Measurements from ENCODE around the gene AP2S1. TPM values are rescaled to one million over a fixed set of nuclear protein-coding genes. Genes with fewer than 3 reads are reported as not detected.
"Not testable (repeated sequence)": the region's sequence is repeated elsewhere in the genome, so short reads cannot be mapped to it uniquely, and the experiment has no call there.

The AP2S1 gene
- total RNA-seq, 1 experiment from 2014 or later: 175 TPM

GRCh38 chr19:46868025-46868802 is 17.6 kb upstream of the AP2S1 start:
- no peak for DNase-seq (ENCODE audit: low read depth)

DNA sequence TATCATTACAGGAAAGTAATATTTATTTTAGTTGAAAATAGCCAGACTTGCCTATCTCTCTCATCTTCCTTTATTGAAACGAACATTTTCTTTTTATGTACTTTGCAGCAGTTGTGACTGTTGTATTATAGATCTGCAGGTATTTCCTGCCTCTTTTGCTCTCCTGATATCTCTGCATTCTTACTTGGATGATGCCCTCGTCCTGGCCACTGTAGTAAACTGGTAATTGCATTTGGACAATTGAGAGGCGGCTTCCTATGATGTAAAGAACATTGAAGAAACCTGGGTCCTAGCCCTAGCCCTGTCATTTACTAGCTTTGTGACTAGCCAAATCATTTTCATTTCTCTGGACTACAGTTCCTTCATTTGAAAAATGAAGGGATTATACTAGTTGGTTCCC is 16.5 kb upstream of the AP2S1 start:
- no peak for DNase-seq (ENCODE audit: low read depth)

GRCh38 chr19:46866407-46867136 is 15.9 kb upstream of the AP2S1 start:
- DNase-seq (ENCODE audit: low read depth): no peak

DNA sequence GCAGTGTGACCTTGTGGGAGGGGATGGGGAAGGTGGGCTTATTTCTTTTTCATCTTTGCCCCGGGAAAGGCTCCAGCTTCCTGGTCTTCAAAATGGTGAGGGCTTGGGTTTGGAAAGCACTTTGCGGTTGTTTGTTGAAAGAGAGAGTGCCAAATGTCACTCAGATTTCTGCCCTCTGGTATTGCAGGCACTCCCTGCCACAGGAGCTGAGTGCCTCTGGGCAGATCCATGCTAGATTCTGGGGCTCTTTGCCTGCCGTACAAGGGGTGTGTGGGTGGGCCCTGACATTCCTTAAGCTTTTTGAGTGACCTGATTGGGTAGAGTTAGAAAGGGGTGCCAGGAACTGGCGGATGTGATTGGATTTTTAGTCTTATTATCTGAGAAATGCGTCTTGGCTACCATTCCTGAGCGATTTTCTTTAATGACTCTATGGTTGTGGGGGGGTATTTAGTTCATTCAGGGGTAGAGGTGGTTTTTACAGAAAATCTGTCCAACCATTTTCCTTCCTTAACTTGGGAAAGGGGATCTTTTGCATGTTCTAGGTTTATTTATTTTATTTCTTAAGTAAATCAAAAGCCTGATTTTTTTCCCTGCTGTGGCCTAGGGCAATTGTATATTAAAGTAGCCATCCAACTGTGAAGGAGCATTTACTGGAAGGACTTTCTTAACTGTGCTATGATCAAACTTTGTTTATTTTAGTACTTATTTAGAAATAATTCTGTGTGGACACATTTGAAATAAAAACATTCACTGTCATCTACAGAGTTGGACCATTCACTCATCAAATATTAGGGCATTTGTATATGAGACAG is 13.4 kb upstream of the AP2S1 start:
- peak; percentile 62 for DNase-seq (ENCODE audit: low read depth)

DNA sequence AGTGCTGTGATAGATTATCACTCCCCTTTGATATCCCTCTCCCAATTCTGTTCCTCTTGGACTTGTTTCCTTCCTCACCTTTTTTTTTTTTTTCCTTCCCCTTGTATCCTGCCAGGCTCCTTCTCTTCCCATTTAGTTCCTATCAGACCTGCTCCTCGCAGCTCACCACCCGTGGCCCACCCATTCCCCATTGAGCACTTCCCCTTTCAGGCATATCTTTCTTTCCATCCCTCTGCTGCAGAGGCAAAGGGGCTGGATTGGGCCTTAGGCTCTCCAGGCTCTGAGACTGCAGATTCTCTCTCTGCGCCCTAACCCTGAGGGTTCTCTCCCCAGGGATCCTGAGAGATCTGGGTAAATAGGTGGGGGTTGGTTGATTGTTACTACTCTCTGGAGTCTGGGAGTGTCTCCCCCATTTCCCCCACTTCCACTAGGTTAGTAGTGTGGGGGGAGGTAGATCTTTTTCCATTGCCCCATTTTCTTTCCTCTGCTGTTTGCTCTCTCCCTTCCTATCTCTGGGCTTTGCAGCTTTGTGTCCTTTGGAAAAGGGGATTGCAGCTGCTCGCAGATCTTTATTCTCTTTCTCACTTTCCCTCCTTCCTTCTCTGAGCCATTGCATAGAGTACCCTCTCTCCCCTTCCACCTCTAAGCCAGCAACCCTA is 12.5 kb upstream of the AP2S1 start:
- DNase-seq (ENCODE audit: low read depth): no peak

- no peak for DNase-seq (ENCODE audit: low read depth)
Measured at GRCh38 chr19:46862503-46862834, 11.8 kb upstream of the AP2S1 start.

GRCh38 chr19:46861691-46862502 is 11.3 kb upstream of the AP2S1 start:
- DNase-seq (ENCODE audit: low read depth): no peak

DNA sequence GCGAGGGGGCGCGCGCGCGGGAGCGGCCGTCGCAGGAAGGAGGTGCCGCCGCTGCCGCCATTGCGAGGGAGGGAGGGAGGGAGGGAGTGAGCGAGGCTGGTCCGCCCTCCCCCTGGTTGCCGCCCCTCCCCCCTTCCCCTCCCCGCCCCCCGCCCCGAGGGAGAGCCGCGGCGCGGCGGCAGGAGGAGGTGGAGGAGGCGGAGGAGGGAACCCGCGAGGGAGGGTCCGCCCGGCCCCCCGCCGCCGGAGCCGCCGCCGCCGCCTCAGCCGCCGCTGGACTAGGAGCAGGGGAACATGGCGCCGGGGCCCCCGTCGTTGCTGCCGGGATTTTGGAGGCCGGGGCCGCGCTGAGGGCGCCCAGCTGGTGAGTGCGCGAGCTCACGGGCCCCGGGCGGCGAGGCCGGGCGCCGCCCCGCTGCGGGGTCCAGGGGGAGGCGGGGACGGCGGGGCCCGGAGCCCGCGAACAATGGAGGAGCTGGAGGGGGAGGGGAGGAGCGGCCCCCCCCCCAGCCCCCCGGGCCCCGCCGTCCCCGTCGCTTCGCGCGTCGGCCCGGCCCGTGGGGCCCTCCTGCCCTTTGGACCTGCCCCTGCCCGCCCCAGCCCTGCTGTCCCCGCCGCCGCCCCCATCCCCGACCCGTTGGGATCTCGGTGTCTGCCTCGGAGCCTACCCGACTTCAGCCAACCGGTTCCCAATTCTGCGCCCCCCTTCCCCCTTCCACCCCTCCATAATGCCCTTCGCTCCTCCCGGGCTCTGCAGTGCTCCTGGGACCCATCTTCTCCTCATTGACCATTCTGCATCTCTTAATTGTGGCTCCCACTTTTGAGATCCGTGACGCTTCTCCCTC is 10.4 kb upstream of the AP2S1 start, which contains the start of gene ARHGAP35:
Gene ARHGAP35, plus strand, starts transcription at position 152 of the 845 bp plus-strand sequence. CDS start 57,679 bp downstream, outside the sequence.
- no peak for DNase-seq (ENCODE audit: low read depth)

DNA sequence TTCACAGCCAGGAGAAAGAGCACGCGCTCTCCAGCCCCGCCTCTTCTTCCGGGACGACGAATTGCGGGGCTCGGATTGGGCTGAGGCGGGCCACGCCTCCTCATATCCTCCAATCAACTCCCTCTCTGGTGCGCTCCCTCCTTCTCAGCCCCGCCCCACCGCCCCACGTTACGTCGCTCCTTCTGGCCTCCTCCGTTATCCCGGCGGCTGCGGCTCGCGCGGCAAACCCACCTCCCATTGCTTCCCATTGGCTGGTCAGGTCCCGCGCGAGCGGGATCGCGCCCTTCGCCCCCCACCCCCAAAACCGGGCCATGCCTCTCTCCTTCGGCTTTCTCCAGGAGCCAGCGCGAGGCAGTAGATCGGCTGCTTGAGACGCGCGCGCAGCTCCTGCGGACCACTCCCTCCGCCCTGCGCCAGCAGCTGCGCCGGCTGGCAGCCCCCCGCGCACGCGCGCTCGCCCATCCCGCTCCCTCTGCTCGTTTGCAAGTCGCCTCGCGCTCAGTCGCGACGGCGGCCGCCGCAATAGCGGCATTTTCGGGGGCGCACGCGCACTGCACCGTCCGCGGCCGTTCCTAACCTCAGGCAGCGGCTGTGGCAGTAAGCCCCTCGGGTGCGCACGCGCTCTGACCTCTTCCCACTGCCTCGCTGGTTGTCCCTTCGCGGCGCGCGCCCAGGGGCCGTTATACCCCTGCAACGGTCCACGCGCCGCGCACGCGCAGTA is 9.6 kb upstream of the AP2S1 start:
- DNase-seq (ENCODE audit: low read depth): peak; percentile 98

DNA sequence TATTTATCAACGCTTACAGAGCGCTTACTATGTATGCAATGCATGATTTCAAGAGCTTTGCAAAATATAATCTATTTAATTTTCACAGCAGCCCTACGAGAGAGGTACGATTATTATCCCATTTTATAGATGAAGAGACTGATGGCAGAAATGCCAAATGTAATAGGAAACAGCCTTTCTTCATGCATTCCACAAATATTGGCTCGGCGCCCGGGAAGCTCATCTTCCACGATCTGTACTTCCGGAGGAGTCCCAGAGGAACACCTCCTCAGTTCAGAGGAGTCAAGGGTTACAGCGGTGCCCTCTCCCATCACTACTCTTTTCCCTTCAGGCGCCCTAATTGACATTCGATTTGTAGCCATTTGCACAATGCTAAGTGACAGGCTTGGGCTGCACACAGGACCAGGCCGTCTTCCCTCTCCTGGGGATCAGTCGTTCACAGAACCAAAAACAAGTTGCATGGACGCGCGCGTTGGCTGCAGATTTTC is 9.0 kb upstream of the AP2S1 start:
- DNase-seq (ENCODE audit: low read depth): peak; percentile 88

DNA sequence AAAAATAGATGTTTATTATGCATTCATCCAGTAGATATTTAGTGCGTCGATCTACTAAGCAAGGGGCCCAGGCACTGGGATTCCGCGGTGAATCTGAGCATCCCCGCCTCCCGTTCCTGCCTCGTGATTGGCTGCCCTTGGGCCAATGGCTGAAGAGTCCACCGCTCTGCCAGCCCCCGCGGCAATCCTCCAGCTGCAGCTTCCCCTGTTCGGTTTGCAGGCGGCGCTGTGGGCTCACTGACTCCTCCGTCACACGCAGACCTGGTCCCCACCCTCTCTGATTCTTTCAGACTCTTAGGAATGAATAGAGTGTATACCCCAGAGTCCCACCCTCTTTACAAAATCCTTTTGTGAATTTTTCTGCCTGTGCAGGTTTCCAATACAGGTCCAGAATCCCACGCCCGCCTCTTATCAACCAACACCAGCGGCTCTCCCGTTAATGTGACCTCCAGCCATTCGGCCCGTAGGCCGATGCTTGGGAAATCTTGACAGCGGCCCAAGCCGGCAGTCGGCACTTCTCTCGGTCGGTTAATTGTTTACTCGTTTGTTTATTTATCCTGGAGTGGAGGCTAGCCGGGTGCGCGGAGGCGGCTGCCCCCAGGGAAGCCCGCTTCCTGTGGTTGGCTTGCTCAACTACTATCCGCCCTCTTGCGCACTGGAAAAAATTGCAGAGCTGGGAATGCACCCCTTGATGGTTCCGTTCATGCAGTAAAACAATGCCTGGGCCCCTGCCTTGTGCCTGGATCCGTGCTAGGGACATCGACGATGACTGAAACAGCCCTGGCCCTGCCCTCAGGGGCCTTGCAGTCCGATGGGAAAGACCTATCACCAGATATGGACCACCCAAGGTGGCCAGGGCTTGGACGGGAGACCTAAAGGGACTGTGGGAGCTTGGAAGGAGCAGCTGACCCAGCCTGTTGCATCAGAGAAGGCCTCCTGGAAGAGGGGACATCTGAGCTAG is 5.7 kb upstream of the AP2S1 start:
- peak; percentile 89 for DNase-seq (ENCODE audit: low read depth)

DNA sequence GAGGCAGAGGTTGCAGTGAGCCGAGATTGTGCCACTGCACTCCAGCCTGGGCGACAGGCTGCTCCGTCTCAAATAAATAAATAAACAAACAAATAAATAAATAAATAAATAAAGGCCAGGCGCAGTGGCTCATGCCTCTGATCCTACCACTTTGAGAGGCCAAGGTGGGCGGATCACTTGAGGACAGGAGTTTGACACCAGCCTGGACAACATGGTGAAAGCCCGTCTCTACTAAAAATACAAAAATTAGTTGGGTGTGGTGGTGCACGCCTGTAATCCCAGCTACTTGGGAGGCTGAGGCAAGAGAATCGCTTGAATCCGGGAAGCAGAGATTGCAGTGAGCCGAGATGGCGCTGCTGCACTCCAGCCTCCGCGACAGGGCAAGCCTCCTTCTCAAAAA is 4.1 kb upstream of the AP2S1 start:
- not testable (repeated sequence) for DNase-seq (ENCODE audit: low read depth)

DNA sequence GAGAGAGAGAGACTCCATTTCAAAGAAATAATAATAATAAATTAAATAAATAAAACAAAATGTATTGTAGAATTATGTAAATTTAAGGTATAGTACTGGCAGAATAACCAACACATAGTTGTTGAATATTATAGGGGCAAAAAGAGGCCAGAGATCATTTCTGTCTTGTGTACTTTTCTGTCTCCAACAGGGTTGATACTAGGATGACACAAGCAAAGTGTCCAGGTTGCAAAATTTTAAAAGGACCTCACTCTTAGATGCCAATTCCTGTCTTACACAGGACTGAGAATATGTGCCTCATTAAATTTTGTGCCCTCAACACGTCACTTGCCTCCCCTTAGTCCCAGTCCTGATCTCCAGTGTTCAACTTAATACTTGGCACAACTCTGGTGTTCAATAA is 2.2 kb upstream of the AP2S1 start:
- no peak for DNase-seq (ENCODE audit: low read depth)

GRCh38 chr19:46849610-46850009 is 1.0 kb downstream of the AP2S1 start:
- no peak for DNase-seq (ENCODE audit: low read depth)

DNA sequence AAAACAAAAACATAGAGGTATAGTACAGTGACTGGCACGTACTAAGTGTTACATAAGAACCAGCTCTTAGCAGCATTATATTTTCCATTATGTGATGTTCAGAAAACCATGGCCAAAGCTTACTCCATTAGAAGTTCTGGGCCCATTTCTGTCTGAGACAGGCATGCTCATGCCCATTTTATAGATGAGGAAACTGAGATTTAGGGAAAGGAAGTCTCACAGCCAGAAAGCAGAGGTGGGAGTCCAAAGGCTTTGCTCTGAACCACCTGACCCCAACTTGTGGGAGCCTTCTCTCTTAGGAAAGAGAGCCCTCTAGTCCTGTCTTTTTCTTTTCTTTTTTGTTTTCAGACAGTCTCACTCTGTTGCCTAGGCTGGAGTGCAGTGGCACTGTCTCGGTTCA is 2.3 kb downstream of the AP2S1 start:
- no peak for DNase-seq (ENCODE audit: low read depth)

DNA sequence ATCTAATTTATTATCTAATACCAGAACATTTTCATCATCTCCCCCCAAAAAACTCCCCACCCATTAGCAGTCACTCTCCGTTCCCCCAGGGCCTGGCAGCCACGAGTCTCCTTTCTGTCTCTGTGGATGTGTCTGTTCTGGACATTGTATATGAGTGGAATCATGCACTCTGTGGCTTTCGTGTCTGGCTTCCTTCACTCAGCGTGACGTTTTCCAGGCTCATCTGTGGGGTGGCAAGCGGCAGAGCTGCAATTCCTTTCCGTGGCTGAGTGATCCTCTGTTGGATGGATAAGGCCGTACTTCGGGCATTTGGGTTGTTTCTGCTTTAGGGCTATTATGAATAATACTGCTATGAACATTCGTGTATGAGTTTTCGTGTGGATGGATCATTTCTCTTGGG is 3.1 kb downstream of the AP2S1 start:
- no peak for DNase-seq (ENCODE audit: low read depth)

- no peak for DNase-seq (ENCODE audit: low read depth)
Measured at GRCh38 chr19:46845959-46846459, 4.6 kb downstream of the AP2S1 start.

- DNase-seq (ENCODE audit: low read depth): no peak
Measured at GRCh38 chr19:46844067-46844489, 6.6 kb downstream of the AP2S1 start.

Data from LHCN-M2 (cell line).